Esophagus muscularis mucosa (tissue), 4 donors: ENCODE data around the gene PDGFA. TPM values are rescaled to one million over a fixed set of nuclear protein-coding genes. Genes with fewer than 3 reads are reported as not detected.

Experiments
- DNase-seq: peaks from one replicate; pipeline ENCODE4 v3.0.0-alpha.2; 2017; ENCODE audit errors: extremely low spot score
- H3K27ac ChIP-seq, 4 donors: fragments of 200-600 bp; sonication (generic); replicated peaks in 1 of 4; 1 replicate in 3 of 4; 2 replicates in 1 of 4; pipeline ENCODE4 v1.5.1; 2016 to 2019; ENCODE audit warnings: mild to moderate bottlenecking in 1 of 4
- H3K27me3 ChIP-seq, 4 donors: fragments of 200-600 bp; sonication (generic); one replicate each; pipeline versions ENCODE4 v1.5.1 to v1.6.0; 2016 to 2019
- H3K36me3 ChIP-seq, 4 donors: fragments of 200-600 bp; sonication (generic); one replicate each; pipeline ENCODE4 v1.5.1; 2016 to 2019
- H3K4me1 ChIP-seq, 4 donors: fragments of 200-600 bp; sonication (generic); one replicate each; pipeline ENCODE4 v1.5.1; 2016 to 2019
- H3K4me3 ChIP-seq, 4 donors: fragments of 200-600 bp; sonication (generic); 1 replicate in 2 of 4; 2 replicates in 2 of 4; pipeline ENCODE4 v1.5.1; 2016 to 2019; ENCODE audit warnings: mild to moderate bottlenecking in 4 of 4, moderate library complexity in 1 of 4
- H3K9me3 ChIP-seq, 4 donors: fragments of 200-600 bp; sonication (generic); 1 replicate in 3 of 4; 2 replicates in 1 of 4; pipeline ENCODE4 v1.5.1; 2016 to 2019
- CTCF ChIP-seq, 3 experiments: fragments of 200-600 bp in 2 of 3; fragments of 450-650 bp in 1 of 3; sonication (generic) in 2 of 3; IDR thresholded peaks; one replicate each; pipeline ENCODE4 v1.5.1; 2017 to 2019; ENCODE audit warnings: antibody characterized with exemption in 3 of 3, mild to moderate bottlenecking in 2 of 3, moderate library complexity in 1 of 3
- EP300 ChIP-seq: sonication (generic); formaldehyde crosslinking; IDR thresholded peaks from one replicate; pipeline ENCODE4 v1.6.1; 2017; ENCODE audit warnings: antibody characterized with exemption
- POLR2A ChIP-seq: fragments of 450-650 bp; IDR thresholded peaks from one replicate; pipeline ENCODE4 v1.6.1; 2017; ENCODE audit warnings: antibody characterized with exemption, moderate library complexity, mild to moderate bottlenecking, low read depth
- POLR2AphosphoS5 ChIP-seq, 2 donors: sonication (generic); formaldehyde crosslinking; IDR thresholded peaks; one replicate each; pipeline ENCODE4 v1.6.1; 2017; ENCODE audit warnings: antibody characterized with exemption in 2 of 2
- WGBS: methylation state at CpG from one replicate; pipeline ENCODE4 v1.1.5; 2018; 5-methylcytosine and 5-hydroxymethylcytosine counted together
- intact Hi-C: fragments of 100-400 bp; cut with DNase I; formaldehyde crosslinking; loops from one replicate; pipeline ENCODE4 v1.15.1; 2023
- total RNA-seq, 4 donors: library from RNA; depleted of rRNA; stranded (reverse); fragments of >200 nt; gene quantifications; one replicate each; pipeline versions ENCODE4 v1.1.0 to v1.2.1, GENCODE V29; 2016

The PDGFA gene
- total RNA-seq, 4 donors from 2014 or later, result 88.0 to 184 (median 119) TPM

- no peaks in the 10 kb centered on the region for H3K36me3 ChIP-seq
- intact Hi-C loops, result no loop called here
Measured at GRCh38 chr7:482521-483083, 37.0 kb downstream of the PDGFA start.

GRCh38 chr7:481219-481930 is 38.3 kb downstream of the PDGFA start:
- H3K36me3 ChIP-seq, result no peaks in the 10 kb centered on the region
- intact Hi-C loops, result no loop called here
- H3K27ac ChIP-seq, result no peak overlapping the region
- TF ChIP-seq EP300 (no peak), POLR2AphosphoS5 (IDR thresholded peaks at IDR 0.05) (no peak), CTCF (IDR thresholded peaks at IDR 0.05) (no peak), POLR2A (no peak)
- H3K4me3 ChIP-seq, result no peak overlapping the region
- DNase-seq, result no peak
- no peaks in the 10 kb centered on the region for H3K9me3 ChIP-seq
- H3K4me1 ChIP-seq, result no peaks in the 10 kb centered on the region
- WGBS, result 86% methylated on average over 11 of the region's 15 CpGs
- H3K27me3 ChIP-seq, result peaks cover 0 to 26% (median 0%) of the 10 kb centered on the region in 4 donors

More at GRCh38 chr7:482521-483083, 37.0 kb downstream of the PDGFA start:
- DNase-seq, result no peak
- no peaks in the 10 kb centered on the region for H3K4me1 ChIP-seq
- TF ChIP-seq CTCF (IDR thresholded peaks at IDR 0.05) (no peak), POLR2A (no peak), EP300 (no peak), POLR2AphosphoS5 (IDR thresholded peaks at IDR 0.05) (no peak)
- H3K27ac ChIP-seq, result no peak overlapping the region
- no peak overlapping the region for H3K4me3 ChIP-seq
- WGBS, result 98% methylated on average over 1 of the region's 1 CpG
- peaks cover 0 to 26% (median 0%) of the 10 kb centered on the region in 4 donors for H3K27me3 ChIP-seq
- H3K9me3 ChIP-seq, result no peaks in the 10 kb centered on the region

- no peaks in the 10 kb centered on the region for H3K9me3 ChIP-seq
Measured at GRCh38 chr7:480531-481218, 39.0 kb downstream of the PDGFA start.

GRCh38 chr7:479948-480499 is 39.6 kb downstream of the PDGFA start:
- no peak for DNase-seq
- intact Hi-C loops, result no loop called here
- TF ChIP-seq CTCF (IDR thresholded peaks at IDR 0.05), result no peak
- no peak for TF ChIP-seq POLR2A
- no peak for TF ChIP-seq POLR2AphosphoS5 (IDR thresholded peaks at IDR 0.05)
- no peak for TF ChIP-seq EP300

More at GRCh38 chr7:480531-481218, 39.0 kb downstream of the PDGFA start:
- peaks cover 0 to 26% (median 0%) of the 10 kb centered on the region in 4 donors for H3K27me3 ChIP-seq
- TF ChIP-seq POLR2A (no peak), POLR2AphosphoS5 (IDR thresholded peaks at IDR 0.05) (no peak), CTCF (IDR thresholded peaks at IDR 0.05) (no peak), EP300 (no peak)
- H3K4me1 ChIP-seq, result no peaks in the 10 kb centered on the region
- no peak overlapping the region for H3K27ac ChIP-seq
- 66% methylated on average over 14 of the region's 14 CpGs for WGBS
- intact Hi-C loops, result no loop called here
- no peak overlapping the region for H3K4me3 ChIP-seq
- DNase-seq, result no peak
- H3K36me3 ChIP-seq, result no peaks in the 10 kb centered on the region

More at GRCh38 chr7:479948-480499, 39.6 kb downstream of the PDGFA start:
- no peak overlapping the region for H3K4me3 ChIP-seq
- 80% methylated on average over 12 of the region's 15 CpGs for WGBS
- peaks cover 0 to 1% (median 0%) of the 10 kb centered on the region in 4 donors for H3K9me3 ChIP-seq
- H3K36me3 ChIP-seq, result no peaks in the 10 kb centered on the region
- no peak overlapping the region for H3K27ac ChIP-seq
- H3K27me3 ChIP-seq, result peaks cover 0 to 26% (median 0%) of the 10 kb centered on the region in 4 donors
- H3K4me1 ChIP-seq, result no peaks in the 10 kb centered on the region
